Anterior cingulate cortex (tissue), 58 donors: ENCODE data around the gene PTPN7.

Source experiments
- DNase-seq, 58 donors: peaks; one replicate each; lab custom pipeline; 2025; lab: John Stamatoyannopoulos, UW

PTPN7 gene

GRCh38 chr1:202133496-202133895 is 26.9 kb downstream of the PTPN7 start:
- peak in 2 of 58 donors; percentile 18 to 25 for DNase-seq

DNA sequence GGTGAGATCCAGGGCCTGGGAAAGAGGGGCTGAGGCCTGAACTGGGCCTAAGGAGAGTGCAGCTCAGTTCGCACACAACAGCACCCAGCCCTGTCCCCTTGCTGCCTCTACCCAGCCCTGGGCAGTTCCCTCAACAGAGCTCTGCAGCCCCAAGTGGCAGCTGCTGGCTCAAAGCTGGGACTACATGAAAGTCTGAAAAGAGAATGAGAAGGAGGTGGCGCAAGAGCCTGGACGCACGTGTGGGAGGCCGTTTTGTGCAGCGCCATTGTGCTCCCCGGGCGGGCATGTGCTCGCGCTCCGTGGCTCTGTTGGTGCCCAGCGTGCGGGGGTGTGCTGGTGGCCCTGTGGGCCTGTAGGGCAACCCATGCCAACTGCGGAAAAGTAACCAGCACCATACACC is 27.4 kb downstream of the PTPN7 start:
- DNase-seq = peak in 54 of 58 donors; percentile 47 to 88 (median 76)

- peak in 53 of 58 donors; percentile 29 to 86 (median 66) for DNase-seq
These were observed 28.2 kb downstream of the PTPN7 start for GRCh38 chr1:202131956-202132821.

GRCh38 chr1:202130816-202131522 is 29.4 kb downstream of the PTPN7 start:
- peak in 55 of 58 donors; percentile 58 to 94 (median 86) for DNase-seq

DNA sequence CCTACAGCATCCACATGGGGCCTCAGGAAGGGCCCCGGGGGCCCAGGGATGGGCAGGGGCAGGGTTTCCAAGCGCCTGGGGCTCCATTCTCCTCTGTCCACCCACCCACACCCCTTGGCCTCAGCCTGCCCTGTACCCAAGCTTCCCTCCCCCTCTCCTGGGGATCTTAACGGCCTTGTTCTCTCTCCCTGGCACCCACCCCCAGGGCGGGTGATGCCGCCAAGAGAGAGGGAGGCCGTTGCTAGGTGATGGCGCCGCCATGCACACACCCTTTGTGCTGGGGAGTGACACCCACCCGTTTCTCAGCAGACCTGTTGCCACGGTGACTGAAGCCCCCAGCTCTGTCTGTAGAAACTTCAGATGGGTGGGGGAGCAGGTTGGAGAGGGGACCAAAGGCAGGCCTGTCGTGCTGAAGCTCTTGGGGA is 30.1 kb downstream of the PTPN7 start:
- peak in 57 of 58 donors; percentile 67 to 96 (median 90) for DNase-seq

DNA sequence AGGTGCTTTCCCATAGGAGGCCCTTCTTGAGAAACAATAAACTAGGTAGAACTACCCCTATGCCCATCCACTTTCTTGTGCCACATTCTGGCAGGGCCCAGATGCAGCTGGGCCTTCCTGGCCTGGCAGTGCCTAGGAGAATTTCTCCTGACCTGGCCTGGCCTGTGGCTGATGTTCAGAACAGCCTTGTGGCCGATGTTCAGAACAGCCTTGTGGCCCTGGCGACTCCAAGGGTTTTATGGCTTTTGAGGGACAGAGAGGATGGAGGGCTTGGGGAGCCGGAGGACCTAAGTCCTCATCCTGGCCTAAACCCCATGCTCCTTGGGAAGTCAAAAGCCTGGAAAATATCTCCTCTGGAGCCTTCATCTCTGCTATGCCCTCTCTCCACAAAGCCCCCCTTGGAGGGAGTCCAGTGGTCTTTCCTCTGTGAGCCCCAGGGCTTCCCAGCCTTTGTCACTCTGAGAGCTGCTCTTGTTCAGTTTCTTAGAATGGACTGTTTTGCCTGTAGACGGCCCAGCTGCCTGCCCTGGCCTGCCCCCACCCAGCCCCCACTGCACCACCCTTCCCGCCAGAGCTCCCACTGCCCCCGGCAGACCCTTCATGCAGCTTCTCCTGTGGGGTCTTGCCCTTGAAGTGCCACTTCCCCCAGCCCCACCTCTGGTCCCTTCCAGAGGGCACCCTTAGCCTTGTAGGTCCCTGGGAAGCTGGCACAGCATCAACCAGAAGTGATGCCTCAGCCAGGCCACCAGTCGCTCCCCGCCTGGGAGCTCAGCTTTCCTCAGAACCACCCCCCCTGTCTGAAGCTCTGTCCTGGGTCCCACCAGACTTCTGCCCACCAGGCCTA is 30.7 kb downstream of the PTPN7 start:
- DNase-seq = peak in 47 of 58 donors; percentile 50 to 95 (median 79)

GRCh38 chr1:202127836-202128622 is 32.4 kb downstream of the PTPN7 start:
- DNase-seq = no peak

DNA sequence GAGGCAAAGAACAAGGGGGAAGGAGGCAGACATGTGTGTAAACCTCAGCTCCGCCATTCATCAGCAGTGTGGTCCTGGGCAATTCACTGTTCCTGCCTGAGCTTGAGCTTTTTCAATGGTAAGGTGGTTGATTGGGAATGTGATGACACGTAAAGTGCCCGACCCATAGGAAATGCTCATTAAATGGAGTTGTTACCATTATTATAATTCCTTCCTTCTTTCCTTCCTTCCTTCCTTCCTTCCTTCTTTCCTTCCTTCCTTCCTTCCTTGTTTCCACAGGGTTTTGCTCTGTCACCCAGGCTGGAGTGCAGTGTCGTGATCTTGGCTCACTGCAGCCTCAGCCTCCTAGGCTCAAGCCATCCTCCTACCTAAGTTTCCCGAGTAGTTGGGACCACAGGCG is 33.3 kb downstream of the PTPN7 start:
- DNase-seq = no peak

GRCh38 chr1:202126426-202126825 is 34.0 kb downstream of the PTPN7 start:
- peak in 53 of 58 donors; percentile 30 to 86 (median 62) for DNase-seq

DNA sequence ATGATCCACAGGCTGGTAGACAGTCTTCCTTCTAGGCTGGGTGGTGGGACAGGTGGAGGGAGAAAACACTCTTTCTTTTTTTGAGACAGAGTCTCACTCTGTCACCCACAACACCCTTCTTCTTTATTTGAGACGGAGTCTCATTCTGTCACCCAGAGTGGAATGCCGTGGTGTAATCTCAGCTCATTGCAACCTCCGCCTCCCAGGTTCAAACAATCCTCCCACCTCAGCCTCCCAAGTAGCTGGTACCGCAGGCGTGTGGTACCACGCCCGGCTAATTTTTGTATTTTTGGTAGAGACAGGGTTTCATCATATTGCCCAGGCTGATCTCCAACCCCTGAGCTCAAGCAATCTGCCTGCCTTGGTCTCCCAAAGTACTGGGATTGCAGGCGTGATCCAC is 34.8 kb downstream of the PTPN7 start:
- DNase-seq = no peak

DNA sequence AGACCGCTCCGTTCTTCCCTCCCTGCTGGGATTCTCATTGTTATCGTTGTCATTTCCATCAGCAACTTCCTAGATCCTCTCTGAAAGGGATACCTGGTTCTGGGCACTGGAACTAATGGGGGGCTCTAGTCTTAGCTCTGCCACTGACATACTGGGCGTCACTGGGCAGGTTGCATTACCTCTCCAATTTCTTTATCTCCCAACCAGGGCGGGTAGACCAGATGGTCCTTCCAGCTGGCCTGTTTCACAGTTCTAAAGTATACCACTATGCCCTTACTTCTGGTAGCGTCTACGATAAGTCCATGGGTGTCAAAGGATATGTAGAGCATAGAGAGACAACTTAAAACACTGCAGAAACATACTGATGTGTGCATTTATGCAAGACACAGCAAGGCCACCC is 36.3 kb downstream of the PTPN7 start:
- DNase-seq = no peak

- DNase-seq = peak in 3 of 58 donors; percentile 54 to 63 (median 58)
These were observed 37.0 kb downstream of the PTPN7 start for GRCh38 chr1:202123336-202123813.

DNA sequence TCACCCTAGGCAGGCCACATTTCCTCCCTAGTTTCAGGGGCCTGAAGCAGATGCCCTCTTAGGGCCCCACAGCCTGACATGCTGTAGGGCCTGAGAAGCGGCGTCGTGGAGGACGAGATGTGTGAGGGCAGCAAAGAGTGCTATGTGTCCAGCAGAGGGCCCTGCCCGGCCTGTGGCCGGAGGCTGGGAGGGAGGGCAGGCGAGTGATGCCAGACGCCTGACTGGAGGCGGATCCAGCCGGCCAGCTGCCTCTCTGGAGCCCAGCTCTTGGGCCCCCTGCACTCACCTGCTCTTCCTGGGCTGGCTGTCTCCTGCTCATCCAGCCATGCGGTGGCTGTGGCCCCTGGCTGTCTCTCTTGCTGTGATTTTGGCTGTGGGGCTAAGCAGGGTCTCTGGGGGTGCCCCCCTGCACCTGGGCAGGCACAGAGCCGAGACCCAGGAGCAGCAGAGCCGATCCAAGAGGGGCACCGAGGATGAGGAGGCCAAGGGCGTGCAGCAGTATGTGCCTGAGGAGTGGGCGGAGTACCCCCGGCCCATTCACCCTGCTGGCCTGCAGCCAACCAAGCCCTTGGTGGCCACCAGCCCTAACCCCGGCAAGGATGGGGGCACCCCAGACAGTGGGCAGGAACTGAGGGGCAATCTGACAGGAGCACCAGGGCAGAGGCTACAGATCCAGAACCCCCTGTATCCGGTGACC is 37.6 kb downstream of the PTPN7 start, which contains the start of gene GPR37L1:
GPR37L1 (plus strand) TSS at position 279 of the 697 bp plus-strand sequence; CDS start at position 326, 47 bp downstream.
- DNase-seq = peak in 54 of 58 donors; percentile 16 to 91 (median 81)

DNA sequence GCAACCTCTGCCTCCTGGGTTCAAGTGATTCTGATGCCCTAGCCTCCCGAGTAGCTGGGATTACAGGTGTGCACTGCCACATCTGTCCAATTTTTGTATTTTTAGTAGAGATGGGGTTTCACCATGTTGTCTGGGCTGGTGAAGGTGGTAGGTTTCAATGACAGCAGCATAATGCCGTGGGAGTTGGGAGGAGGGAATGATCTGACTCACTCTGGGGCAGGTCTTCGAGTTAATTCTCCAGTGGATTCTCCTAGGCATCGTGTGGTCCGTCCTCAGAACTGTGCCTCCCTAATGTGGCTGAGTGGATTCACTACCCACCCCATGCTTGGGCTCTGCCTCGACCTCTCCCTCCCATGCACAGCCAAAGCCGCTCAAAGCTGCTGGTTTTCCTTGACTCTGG is 39.4 kb downstream of the PTPN7 start:
- DNase-seq = no peak

- DNase-seq = no peak
These were observed 42.5 kb downstream of the PTPN7 start for GRCh38 chr1:202117898-202118371.

DNA sequence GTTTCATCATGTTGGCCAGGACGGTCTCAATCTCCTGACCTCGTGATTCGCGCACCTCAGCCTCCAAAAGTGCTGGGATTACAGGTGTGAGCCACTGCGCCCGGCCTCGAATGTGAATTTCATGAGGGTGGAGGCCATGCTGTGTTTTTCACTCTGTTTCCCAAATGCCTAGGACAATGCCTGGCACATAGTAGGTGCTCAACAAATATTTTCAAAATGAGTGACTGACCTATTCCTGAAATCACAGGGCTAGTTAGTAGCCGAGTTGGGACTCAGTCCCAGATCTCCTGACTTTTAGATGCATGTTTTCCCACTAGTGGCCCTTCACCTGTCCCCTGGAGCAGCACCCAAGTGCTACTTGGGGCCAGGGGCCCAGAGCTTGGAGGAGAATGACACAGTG is 44.1 kb downstream of the PTPN7 start:
- no peak for DNase-seq

DNA sequence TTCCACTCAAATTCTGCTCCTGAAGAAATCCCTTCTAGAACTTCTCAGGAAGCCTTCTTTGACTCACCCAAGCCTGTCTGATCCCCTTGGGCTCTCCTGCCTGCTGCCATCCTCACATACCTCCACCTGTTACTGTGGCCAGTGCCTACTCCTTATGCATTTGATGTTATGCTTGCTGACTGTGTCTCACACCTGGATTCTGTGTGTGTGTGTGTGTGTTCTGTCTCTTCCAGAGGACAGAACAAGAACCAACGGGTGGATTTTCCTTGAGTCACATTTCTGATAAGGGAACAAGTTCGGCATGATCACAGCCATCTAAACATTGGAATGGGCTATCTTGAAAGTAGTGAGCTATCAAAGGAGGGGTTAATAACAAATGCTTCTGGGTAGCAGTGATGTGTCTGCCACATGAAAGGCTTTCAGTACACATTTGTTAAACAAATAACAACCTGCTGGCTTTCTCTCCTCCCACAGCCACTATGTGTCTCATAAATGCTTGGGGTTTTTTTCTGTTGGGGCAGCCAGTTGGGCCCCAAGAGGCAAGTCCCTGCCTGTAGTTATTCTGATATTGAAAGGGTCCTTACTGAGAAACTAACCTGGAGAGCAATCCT is 46.6 kb downstream of the PTPN7 start:
- DNase-seq = no peak
